KOPT-K1 (cell line): Measurements from ENCODE around the gene SRSF8.
"Not testable (repeated sequence)": the region's sequence is repeated elsewhere in the genome, so short reads cannot be mapped to it uniquely, and the experiment has no call there.

Experiments used
- H3K27ac ChIP-seq: fragments of 200-600 bp; sonication (generic); 2 replicates; pipeline ENCODE4 v1.5.1; 2016; ENCODE audit warnings: antibody characterized with exemption, mild to moderate bottlenecking, low read depth, low read length; ENCODE audit not compliant: poor library complexity, severe bottlenecking
- H3K36me3 ChIP-seq: fragments of 200-600 bp; sonication (generic); 2 replicates; pipeline ENCODE4 v1.5.1; 2017; ENCODE audit warnings: antibody characterized with exemption, mild to moderate bottlenecking, low read length, moderate library complexity; ENCODE audit not compliant: insufficient read depth
- H3K9me3 ChIP-seq: fragments of 200-600 bp; sonication (generic); 2 replicates; pipeline ENCODE4 v1.5.1; 2017; ENCODE audit warnings: antibody characterized with exemption, low read length, mild to moderate bottlenecking; ENCODE audit not compliant: insufficient read depth, poor library complexity, severe bottlenecking

Gene SRSF8

GRCh38 chr11:95098826-95099225, 32.1 kb downstream of the SRSF8 start:
- Histone ChIP-seq H3K9me3 (no peaks in the 10 kb centered on the region), H3K36me3 (no peaks in the 10 kb centered on the region), H3K27ac (no peak overlapping the region)

GRCh38 chr11:95100191-95100648, 33.5 kb downstream of the SRSF8 start:
- no peaks in the 10 kb centered on the region for H3K36me3 ChIP-seq
- H3K27ac ChIP-seq, result no peak overlapping the region
- no peaks in the 10 kb centered on the region for H3K9me3 ChIP-seq

- H3K36me3 ChIP-seq, result no peaks in the 10 kb centered on the region
- H3K9me3 ChIP-seq, result no peaks in the 10 kb centered on the region
- H3K27ac ChIP-seq, result no peak overlapping the region
Measured at GRCh38 chr11:95100856-95101507, 34.3 kb downstream of the SRSF8 start.

- H3K36me3 ChIP-seq, result no peaks in the 10 kb centered on the region
- no peaks in the 10 kb centered on the region for H3K9me3 ChIP-seq
- H3K27ac ChIP-seq, result no peak overlapping the region
Measured at GRCh38 chr11:95101935-95102334, 35.2 kb downstream of the SRSF8 start.

- H3K36me3 ChIP-seq, result no peaks in the 10 kb centered on the region
Measured at GRCh38 chr11:95102733-95103132, 36.0 kb downstream of the SRSF8 start.

GRCh38 chr11:95103701-95104100, 37.0 kb downstream of the SRSF8 start:
- H3K27ac ChIP-seq, result no peak overlapping the region
- no peaks in the 10 kb centered on the region for H3K9me3 ChIP-seq
- no peaks in the 10 kb centered on the region for H3K36me3 ChIP-seq

More at GRCh38 chr11:95102733-95103132, 36.0 kb downstream of the SRSF8 start:
- Histone ChIP-seq H3K9me3 (no peaks in the 10 kb centered on the region), H3K27ac (no peak overlapping the region)

GRCh38 chr11:95104121-95104830, 37.6 kb downstream of the SRSF8 start:
- no peaks in the 10 kb centered on the region for H3K9me3 ChIP-seq
- H3K27ac ChIP-seq, result no peak overlapping the region
- no peaks in the 10 kb centered on the region for H3K36me3 ChIP-seq

- Histone ChIP-seq H3K9me3 (no peaks in the 10 kb centered on the region), H3K36me3 (no peaks in the 10 kb centered on the region), H3K27ac (no peak overlapping the region)
Measured at GRCh38 chr11:95104856-95105255, 38.1 kb downstream of the SRSF8 start.

GRCh38 chr11:95108159-95108611, 41.5 kb downstream of the SRSF8 start:
- no peak overlapping the region for H3K27ac ChIP-seq
- H3K9me3 ChIP-seq, result no peaks in the 10 kb centered on the region

GRCh38 chr11:95108671-95109551, 42.2 kb downstream of the SRSF8 start:
- Histone ChIP-seq H3K27ac (no peak overlapping the region), H3K9me3 (no peaks in the 10 kb centered on the region), H3K36me3 (no peaks in the 10 kb centered on the region)

More at GRCh38 chr11:95108159-95108611, 41.5 kb downstream of the SRSF8 start:
- no peaks in the 10 kb centered on the region for H3K36me3 ChIP-seq

GRCh38 chr11:95111471-95111870, 44.8 kb downstream of the SRSF8 start:
- H3K27ac ChIP-seq, H3K36me3 ChIP-seq, H3K9me3 ChIP-seq: not testable (repeated sequence)

GRCh38 chr11:95111923-95112540, 45.3 kb downstream of the SRSF8 start:
- H3K27ac ChIP-seq, result no peak overlapping the region
- no peaks in the 10 kb centered on the region for H3K36me3 ChIP-seq
- H3K9me3 ChIP-seq, result no peaks in the 10 kb centered on the region

GRCh38 chr11:95115597-95115996, 48.9 kb downstream of the SRSF8 start:
- no peak overlapping the region for H3K27ac ChIP-seq
- H3K9me3 ChIP-seq, result no peaks in the 10 kb centered on the region
- H3K36me3 ChIP-seq, result no peaks in the 10 kb centered on the region

GRCh38 chr11:95119361-95120060, 52.8 kb downstream of the SRSF8 start:
- Histone ChIP-seq H3K9me3 (no peaks in the 10 kb centered on the region), H3K36me3 (no peaks in the 10 kb centered on the region)

More at GRCh38 chr11:95119361-95120060, 52.8 kb downstream of the SRSF8 start:
- H3K27ac ChIP-seq, result no peak overlapping the region
